Lung (tissue), 12 donors: ENCODE results near the gene EEF1AKMT1. TPM values are rescaled to one million over a fixed set of nuclear protein-coding genes. Genes with fewer than 3 reads are reported as not detected.
A peak's percentile ranks its signal among the peaks of the same experiment; 100 is the strongest.

ENCODE experiments used
- ATAC-seq: fragments of 200-7000 bp; cut with Tn5 transposase; one replicate; pipeline ENCODE4 v1.9.1; 2020; ENCODE audit warnings: moderate number of reproducible peaks; ENCODE audit not compliant: insufficient read depth, low FRiP score
- DNase-seq, 3 donors: peaks; one replicate each; pipeline ENCODE4 v3.0.0-alpha.2; 2013 to 2017
- H3K27ac ChIP-seq, 2 donors: one replicate each; pipeline ENCODE4 v1.5.1; 2013; ENCODE audit warnings: mild to moderate bottlenecking in 2 of 2, moderate library complexity in 2 of 2, control low read depth in 1 of 2, inconsistent platforms in 1 of 2, low read depth in 1 of 2, low read length in 1 of 2
- H3K27me3 ChIP-seq, 3 donors: one replicate each; pipeline ENCODE4 v1.5.1; 2013; ENCODE audit warnings: low read length in 2 of 3; ENCODE audit not compliant: control insufficient read depth in 3 of 3, insufficient read depth in 3 of 3
- H3K36me3 ChIP-seq, 4 donors: one replicate each; pipeline ENCODE4 v1.5.1; 2013; ENCODE audit warnings: low read length in 4 of 4, mild to moderate bottlenecking in 1 of 4, moderate library complexity in 1 of 4; ENCODE audit not compliant: control insufficient read depth in 4 of 4, insufficient read depth in 4 of 4
- H3K4me1 ChIP-seq, 5 donors: one replicate each; pipeline ENCODE4 v1.5.1; 2013; ENCODE audit warnings: low read length in 5 of 5, mild to moderate bottlenecking in 2 of 5, moderate library complexity in 1 of 5; ENCODE audit not compliant: control insufficient read depth in 5 of 5, insufficient read depth in 5 of 5
- H3K4me3 ChIP-seq: one replicate; pipeline ENCODE4 v1.5.1; 2013; ENCODE audit warnings: mild to moderate bottlenecking, control low read depth, moderate library complexity
- H3K9ac ChIP-seq, 2 donors: one replicate each; pipeline ENCODE4 v1.5.1; 2013; ENCODE audit warnings: low read length in 2 of 2, control low read depth in 1 of 2; ENCODE audit not compliant: insufficient read depth in 1 of 2
- H3K9me3 ChIP-seq, 4 donors: one replicate each; pipeline ENCODE4 v1.5.1; 2013; ENCODE audit warnings: low read length in 3 of 4, mild to moderate bottlenecking in 1 of 4, moderate library complexity in 1 of 4; ENCODE audit not compliant: control insufficient read depth in 4 of 4, insufficient read depth in 3 of 4
- WGBS, 2 donors: extraction: QIAGEN DNeasy Blood & Tissue Kit; methylation state at CpG; one replicate each; pipeline ENCODE4 v1.1.7; 2013; 5-methylcytosine and 5-hydroxymethylcytosine counted together
- polyA plus RNA-seq, 2 donors: library from polyadenylated mRNA; stranded (reverse); fragments of 200-250 nt; gene quantifications; one replicate each; pipeline ENCODE4 v1.2.1, GENCODE V29; 2013
- total RNA-seq, 2 donors: library from RNA; depleted of rRNA in 1 of 2; stranded (reverse); fragments of >200 nt in 1 of 2; gene quantifications; one replicate each; pipeline ENCODE4 v1.2.1, GENCODE V29; 2014 to 2021
- TF ChIP-seq, protein P1 (sequence below): IDR thresholded peaks from 2 replicates; pipeline ENCODE4 v1.5.1; 2012; ENCODE audit warnings: mild to moderate bottlenecking; ENCODE audit errors: control extremely low read depth, extremely low read depth
- donor health status: control.
- donor health status: control.
- donor health status: Bipolar disorder and iron deficiency.
- donor health status: healthy.
- donor health status: DM: yes; HTN: yes; CAD: no.

Gene EEF1AKMT1
- total and polyA plus RNA-seq, 4 donors, result 6.7 to 14.7 (median 11.5) TPM

DNA sequence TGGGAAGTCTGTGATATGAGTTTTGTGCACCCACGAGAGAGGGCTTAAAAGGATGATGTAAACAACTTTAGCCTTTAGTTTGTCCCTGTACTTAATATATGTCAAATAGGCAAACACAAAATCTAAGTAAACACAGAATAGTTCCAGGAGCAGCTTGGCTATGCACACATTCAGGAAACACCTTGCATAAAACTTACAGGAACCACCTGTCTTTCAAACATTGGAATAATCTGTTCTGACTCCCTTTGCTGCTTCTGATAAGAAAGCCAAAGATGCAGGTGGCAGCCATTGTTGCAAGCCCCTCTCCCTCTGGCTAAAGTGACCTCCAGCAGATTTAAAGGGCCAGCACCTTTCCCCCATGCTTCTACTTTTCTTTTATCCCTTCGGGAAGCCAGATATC lies 4.7 kb downstream of the EEF1AKMT1 start:
- WGBS, 2 donors, result 54 to 67% methylated on average over 2 of the region's 2 CpGs
- peaks cover 0 to 14% (median 7%) of the 10 kb centered on the region in 4 donors for H3K36me3 ChIP-seq
- ATAC-seq (no peak), DNase-seq (peak in 2 of 3 donors; percentile 17 to 34)
- H3K4me3 ChIP-seq, result no peak overlapping the region
- no peak overlapping the region for H3K9ac ChIP-seq
- TF ChIP-seq, protein P1, sequence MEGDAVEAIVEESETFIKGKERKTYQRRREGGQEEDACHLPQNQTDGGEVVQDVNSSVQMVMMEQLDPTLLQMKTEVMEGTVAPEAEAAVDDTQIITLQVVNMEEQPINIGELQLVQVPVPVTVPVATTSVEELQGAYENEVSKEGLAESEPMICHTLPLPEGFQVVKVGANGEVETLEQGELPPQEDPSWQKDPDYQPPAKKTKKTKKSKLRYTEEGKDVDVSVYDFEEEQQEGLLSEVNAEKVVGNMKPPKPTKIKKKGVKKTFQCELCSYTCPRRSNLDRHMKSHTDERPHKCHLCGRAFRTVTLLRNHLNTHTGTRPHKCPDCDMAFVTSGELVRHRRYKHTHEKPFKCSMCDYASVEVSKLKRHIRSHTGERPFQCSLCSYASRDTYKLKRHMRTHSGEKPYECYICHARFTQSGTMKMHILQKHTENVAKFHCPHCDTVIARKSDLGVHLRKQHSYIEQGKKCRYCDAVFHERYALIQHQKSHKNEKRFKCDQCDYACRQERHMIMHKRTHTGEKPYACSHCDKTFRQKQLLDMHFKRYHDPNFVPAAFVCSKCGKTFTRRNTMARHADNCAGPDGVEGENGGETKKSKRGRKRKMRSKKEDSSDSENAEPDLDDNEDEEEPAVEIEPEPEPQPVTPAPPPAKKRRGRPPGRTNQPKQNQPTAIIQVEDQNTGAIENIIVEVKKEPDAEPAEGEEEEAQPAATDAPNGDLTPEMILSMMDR, result no peak
- H3K27me3 ChIP-seq, result no peaks in the 10 kb centered on the region
- H3K27ac ChIP-seq, result no peak overlapping the region
- H3K4me1 ChIP-seq, result peaks cover 0 to 10% (median 6%) of the 10 kb centered on the region in 5 donors
- H3K9me3 ChIP-seq, result peaks cover 0 to 10% (median under 1%) of the 10 kb centered on the region in 4 donors

DNA sequence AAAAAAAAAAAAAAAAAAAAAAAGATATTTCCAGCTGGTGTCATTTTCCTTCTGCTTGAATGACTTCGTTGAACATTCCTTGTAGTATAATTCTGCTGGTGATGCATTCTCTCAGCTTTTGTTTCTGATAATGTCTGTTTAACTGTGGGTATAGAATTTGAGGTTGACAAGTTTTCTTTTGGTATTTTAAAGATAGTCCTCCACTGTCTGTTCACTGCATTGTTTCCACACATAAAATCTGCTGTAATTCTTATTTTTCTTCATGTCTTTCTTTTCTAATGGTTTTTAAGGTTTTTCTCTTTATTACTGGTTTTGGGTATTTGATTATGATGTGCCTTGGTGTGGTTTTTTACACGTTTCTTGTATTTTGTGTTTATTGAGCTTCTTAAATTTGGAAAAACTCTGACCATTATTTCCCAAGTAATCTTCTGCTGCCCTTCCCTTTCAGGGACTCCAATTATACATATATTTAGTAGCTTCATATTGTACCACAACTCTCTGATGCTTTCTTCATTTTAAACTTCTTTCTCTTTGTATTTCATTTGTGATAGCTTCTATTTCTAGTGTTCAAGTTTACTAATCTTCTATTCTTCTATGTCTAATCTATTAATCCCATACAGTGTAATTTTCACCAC lies 6.3 kb downstream of the EEF1AKMT1 start:
- WGBS, 2 donors, result 94 to 100% methylated on average over 2 of the region's 2 CpGs
- no peak overlapping the region for H3K4me3 ChIP-seq
- TF ChIP-seq, protein P1, result no peak
- peaks cover 0 to 3% (median 1%) of the 10 kb centered on the region in 5 donors for H3K4me1 ChIP-seq
- no peak overlapping the region for H3K27ac ChIP-seq
- peaks cover 0 to 10% (median under 1%) of the 10 kb centered on the region in 4 donors for H3K9me3 ChIP-seq
- no peak for ATAC-seq
- no peak for DNase-seq
- no peak overlapping the region for H3K9ac ChIP-seq
- no peaks in the 10 kb centered on the region for H3K27me3 ChIP-seq
- H3K36me3 ChIP-seq, result peaks cover 0 to 14% (median 7%) of the 10 kb centered on the region in 4 donors

GRCh38 chr13:20760872-20761271 lies 12.9 kb downstream of the EEF1AKMT1 start:
- Histone ChIP-seq H3K9ac (no peak overlapping the region), H3K4me3 (no peak overlapping the region), H3K27ac (no peak overlapping the region), H3K9me3 (peaks cover 0 to 4% (median 1%) of the 10 kb centered on the region in 4 donors), H3K4me1 (no peaks in the 10 kb centered on the region), H3K27me3 (no peaks in the 10 kb centered on the region), H3K36me3 (peaks cover 0 to 13% (median 5%) of the 10 kb centered on the region in 4 donors)
- no peak for DNase-seq
- WGBS, 2 donors, result 84 to 85% methylated on average over 3 of the region's 3 CpGs
- TF ChIP-seq, protein P1, result no peak
- no peak for ATAC-seq

- DNase-seq, result no peak
- TF ChIP-seq, protein P1, result no peak
- Histone ChIP-seq H3K4me3 (no peak overlapping the region), H3K9me3 (peaks cover 3 to 15% (median 8%) of the 10 kb centered on the region in 4 donors), H3K27ac (no peak overlapping the region), H3K4me1 (peaks cover 0 to 3% (median 0%) of the 10 kb centered on the region in 5 donors), H3K36me3 (peaks cover 2 to 32% (median 10%) of the 10 kb centered on the region in 4 donors), H3K27me3 (no peaks in the 10 kb centered on the region), H3K9ac (no peak overlapping the region)
- no peak for ATAC-seq
Observed at GRCh38 chr13:20754009-20754408, 19.8 kb downstream of the EEF1AKMT1 start.
